GM12875 (cell line): Measurements from ENCODE around the gene MMP8.

Experiments used
- H3K4me3 ChIP-seq: one replicate; pipeline ENCODE4 v1.5.1; 2011; ENCODE audit warnings: low read depth, low read length, control low read depth
- CTCF ChIP-seq: IDR thresholded peaks from 2 replicates; pipeline ENCODE4 v1.5.1; 2011; ENCODE audit warnings: low read depth, mild to moderate bottlenecking, control low read depth, inconsistent platforms, low read length, moderate library complexity, borderline replicate concordance; ENCODE audit not compliant: insufficient read depth

MMP8 gene

GRCh38 chr11:102717280-102717679 lies 7.5 kb downstream of the MMP8 start:
- no peak overlapping the region for H3K4me3 ChIP-seq
- no peak for TF ChIP-seq CTCF

- no peak for TF ChIP-seq CTCF
Measured at GRCh38 chr11:102716527-102716926, 8.2 kb downstream of the MMP8 start.

GRCh38 chr11:102712137-102712536 lies 12.6 kb downstream of the MMP8 start:
- TF ChIP-seq CTCF: no peak

More at GRCh38 chr11:102716527-102716926, 8.2 kb downstream of the MMP8 start:
- no peak overlapping the region for H3K4me3 ChIP-seq

DNA sequence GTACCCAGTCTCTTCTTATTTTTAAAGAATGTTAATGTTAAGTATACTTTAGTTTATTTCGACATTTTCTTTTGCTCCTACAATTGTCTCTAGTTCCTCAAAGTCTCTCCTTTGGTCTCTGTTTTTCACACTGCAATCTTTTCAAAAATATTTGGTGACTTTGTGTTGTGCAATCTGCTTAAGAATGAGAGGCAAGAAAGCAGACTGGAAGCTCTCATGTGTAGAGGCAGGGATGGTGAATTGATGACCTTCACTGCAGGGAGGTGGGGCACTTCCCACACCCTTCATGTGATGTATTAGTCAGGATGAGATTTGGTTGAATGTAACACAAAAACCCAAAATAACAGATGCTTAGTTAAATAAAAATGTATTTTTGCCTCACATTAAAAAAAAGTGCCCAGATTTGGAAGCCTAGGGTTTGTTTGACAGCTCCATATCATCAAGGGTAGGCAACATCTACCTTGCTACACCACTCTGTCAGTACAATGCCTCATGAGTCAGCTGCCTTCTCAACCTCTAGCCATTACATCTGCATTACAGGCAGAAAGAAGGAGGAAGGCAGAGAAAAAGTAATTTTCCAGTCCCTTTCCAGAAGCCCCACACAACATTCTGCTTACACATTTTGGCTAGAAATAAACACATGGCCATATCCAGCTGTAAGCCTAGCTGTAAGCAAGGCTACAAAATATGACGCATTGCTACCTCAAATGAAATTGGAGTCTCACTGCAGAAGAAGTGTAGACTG lies 15.4 kb downstream of the MMP8 start:
- no peak for TF ChIP-seq CTCF
- no peak overlapping the region for H3K4me3 ChIP-seq

More at GRCh38 chr11:102712137-102712536, 12.6 kb downstream of the MMP8 start:
- H3K4me3 ChIP-seq: no peak overlapping the region

DNA sequence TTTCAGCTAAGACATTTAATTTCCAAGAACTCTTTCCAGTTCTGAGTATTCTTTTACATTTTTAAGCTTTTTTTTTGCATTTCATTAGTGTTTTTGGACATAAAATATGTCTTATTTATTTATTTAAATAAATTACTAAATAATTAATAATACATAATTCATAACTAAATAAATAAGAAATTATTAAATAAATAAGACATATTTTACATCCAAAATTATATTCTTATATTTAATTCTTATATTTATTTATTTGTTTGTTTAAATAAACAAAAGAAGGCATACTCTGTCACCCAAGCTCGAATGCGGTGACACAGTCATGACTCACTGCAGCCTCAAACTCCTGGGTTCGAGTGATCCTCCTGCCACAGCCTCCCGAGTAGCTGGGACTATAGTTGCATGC lies 16.1 kb downstream of the MMP8 start:
- TF ChIP-seq CTCF: no peak
- no peak overlapping the region for H3K4me3 ChIP-seq

- no peak for TF ChIP-seq CTCF
- no peak within 1 kb of the TSS for H3K4me3 ChIP-seq
Measured at GRCh38 chr11:102705626-102706025, 19.1 kb downstream of the MMP8 start, which contains the start of gene MMP27. Gene MMP27, minus strand, starts transcription at chr11:102705769. Its CDS starts 55 bp downstream, at chr11:102705714.

DNA sequence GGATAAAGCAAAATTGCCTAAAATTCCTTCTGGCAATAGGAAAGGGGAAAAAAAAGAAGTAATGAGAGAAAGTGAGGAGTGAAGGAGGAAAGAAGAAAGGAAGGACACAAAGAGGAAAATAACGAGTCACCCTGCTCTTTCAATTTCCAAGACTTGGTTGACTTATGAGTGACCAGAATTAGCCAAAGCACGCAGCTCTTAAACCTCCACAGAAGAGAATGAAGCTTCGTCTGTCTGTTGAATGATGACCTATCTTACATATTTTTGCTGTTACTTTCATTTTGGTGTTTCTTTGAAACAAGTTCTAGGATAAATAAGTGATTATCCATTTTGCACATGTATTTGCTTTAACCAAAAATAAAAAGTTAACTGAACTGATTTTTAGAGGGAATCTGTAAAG lies 19.9 kb downstream of the MMP8 start:
- no peak for TF ChIP-seq CTCF

More for the DNA sequence above, 19.9 kb downstream of the MMP8 start:
- H3K4me3 ChIP-seq: no peak overlapping the region
